SIG-M5 treated with dmso at 0.1 percent for 504 hours (cell line): ENCODE results near the gene LVRN.
"Not testable (repeated sequence)": the region's sequence is repeated elsewhere in the genome, so short reads cannot be mapped to it uniquely, and the experiment has no call there.

ENCODE experiments used
- DNase-seq: peaks from one replicate; lab custom pipeline; 2025; ENCODE audit not compliant: unreplicated experiment; lab: John Stamatoyannopoulos, UW

LVRN gene, protein sequence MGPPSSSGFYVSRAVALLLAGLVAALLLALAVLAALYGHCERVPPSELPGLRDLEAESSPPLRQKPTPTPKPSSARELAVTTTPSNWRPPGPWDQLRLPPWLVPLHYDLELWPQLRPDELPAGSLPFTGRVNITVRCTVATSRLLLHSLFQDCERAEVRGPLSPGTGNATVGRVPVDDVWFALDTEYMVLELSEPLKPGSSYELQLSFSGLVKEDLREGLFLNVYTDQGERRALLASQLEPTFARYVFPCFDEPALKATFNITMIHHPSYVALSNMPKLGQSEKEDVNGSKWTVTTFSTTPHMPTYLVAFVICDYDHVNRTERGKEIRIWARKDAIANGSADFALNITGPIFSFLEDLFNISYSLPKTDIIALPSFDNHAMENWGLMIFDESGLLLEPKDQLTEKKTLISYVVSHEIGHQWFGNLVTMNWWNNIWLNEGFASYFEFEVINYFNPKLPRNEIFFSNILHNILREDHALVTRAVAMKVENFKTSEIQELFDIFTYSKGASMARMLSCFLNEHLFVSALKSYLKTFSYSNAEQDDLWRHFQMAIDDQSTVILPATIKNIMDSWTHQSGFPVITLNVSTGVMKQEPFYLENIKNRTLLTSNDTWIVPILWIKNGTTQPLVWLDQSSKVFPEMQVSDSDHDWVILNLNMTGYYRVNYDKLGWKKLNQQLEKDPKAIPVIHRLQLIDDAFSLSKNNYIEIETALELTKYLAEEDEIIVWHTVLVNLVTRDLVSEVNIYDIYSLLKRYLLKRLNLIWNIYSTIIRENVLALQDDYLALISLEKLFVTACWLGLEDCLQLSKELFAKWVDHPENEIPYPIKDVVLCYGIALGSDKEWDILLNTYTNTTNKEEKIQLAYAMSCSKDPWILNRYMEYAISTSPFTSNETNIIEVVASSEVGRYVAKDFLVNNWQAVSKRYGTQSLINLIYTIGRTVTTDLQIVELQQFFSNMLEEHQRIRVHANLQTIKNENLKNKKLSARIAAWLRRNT

DNA sequence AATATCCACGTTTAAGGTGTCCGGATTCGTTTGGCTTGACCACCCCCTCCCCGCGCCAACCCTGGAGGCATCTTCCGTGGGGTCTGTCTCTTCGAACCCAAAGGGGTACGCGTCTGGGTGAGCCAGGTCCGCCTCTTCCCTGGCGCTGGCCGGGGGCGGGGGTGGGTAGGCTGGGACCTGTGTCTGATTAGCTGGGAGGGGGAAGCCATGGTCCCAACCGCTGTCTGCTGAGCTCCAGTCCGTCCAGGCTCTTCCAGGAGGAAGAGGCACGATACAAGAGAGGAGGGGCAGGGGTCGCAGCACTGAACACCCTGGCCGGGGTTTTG is at the start of gene LVRN:
LVRN (plus strand) TSS at position 237 of the 326 bp plus-strand sequence. CDS start 143 bp downstream, outside the sequence.
- no peak for DNase-seq

GRCh38 chr5:115913623-115914400 is 48.5 kb upstream of the LVRN start:
- not testable (repeated sequence) for DNase-seq

DNA sequence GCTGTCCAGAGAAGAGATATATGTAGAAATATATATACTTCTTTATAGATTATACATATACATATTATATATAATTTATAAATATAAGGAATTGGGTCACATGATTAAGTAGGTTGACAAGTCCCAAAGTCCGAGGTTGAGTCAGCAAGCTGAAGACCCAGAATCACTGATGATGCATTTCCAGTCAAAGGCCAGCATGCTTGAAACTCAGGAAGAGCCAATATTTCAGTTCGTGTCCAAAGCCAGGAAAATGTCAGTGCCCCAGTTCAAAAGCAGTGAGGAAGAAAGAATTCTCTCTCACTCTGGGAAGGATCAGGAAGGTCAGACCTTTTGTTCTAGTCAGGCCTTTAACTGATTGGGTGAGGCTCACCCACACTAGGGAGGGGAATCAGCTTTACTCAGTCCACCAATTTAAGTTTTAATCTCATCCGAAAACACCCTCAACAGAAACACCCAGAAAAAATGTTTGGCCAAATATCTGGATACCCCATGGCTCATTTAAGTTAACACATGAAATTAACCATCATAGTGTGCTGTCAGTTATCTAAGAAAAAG is 42.0 kb upstream of the LVRN start:
- DNase-seq = no peak

DNA sequence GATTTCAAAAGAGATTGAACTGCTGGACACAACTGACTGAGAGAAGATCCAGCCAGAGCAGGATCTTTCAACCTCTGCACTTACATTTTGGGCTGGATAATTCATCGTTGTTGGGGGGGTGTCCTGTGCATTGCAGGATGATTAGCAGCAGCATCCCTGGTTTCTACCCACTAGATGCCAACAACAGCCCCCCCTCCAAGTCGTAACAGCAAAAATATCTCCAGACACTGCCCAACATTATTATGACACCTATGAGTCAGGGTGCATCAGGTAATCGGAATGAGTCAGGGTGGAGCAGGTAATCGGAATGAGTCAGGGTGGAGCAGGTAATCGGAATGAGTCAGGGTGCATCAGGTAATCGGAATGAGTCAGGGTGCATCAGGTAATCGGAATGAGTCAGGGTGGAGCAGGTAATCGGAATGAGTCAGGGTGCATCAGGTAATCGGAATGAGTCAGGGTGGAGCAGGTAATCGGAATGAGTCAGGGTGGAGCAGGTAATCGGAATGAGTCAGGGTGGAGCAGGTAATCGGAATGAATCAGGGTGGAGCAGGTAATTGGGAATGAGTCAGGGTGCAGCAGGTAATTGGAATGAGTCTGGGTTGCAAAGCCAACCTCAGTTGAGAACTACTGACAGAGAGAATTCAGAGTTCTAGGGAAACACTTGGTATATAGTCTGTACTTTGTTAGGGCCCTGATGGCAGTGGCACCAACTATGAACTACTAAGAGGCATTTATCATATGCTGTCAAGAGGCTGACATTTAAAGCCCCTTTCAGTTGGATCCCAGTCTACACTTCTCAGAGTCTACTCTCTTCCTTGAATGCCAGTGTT is 33.5 kb upstream of the LVRN start:
- not testable (repeated sequence) for DNase-seq

- DNase-seq = not testable (repeated sequence)
Measured at GRCh38 chr5:115930171-115930570, 32.1 kb upstream of the LVRN start.

- no peak for DNase-seq
Measured at GRCh38 chr5:115930630-115931337, 31.5 kb upstream of the LVRN start.

GRCh38 chr5:115932991-115933390 is 29.3 kb upstream of the LVRN start:
- DNase-seq = no peak

DNA sequence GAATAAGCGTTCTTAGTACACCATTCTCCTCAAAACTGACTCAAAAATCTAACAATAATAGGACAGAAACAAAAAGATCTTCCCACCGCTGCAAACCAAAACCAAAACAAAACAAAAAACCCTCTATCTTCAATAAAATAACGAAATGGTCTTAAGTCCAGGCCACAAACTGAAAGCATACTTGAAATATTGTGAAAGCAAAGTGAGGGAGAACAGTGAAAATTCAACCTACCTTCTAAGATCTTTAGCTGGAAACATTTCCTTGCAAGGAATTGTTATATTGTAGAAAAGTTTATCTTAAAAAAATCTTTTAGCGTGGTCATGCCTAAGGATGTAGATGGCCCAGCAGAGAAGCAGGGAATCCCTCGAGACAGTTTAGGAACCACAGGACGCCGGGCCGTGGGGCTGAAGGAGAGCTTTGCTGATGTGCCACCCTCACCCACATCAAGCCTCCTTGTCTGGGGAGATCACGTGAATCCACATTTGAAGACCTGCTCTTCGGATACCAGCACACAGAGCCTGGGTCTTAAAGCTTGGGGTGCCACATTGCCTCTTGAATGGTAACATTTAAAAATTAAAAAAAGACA is 27.8 kb upstream of the LVRN start:
- no peak for DNase-seq

GRCh38 chr5:115936031-115936430 is 26.2 kb upstream of the LVRN start:
- no peak for DNase-seq

DNA sequence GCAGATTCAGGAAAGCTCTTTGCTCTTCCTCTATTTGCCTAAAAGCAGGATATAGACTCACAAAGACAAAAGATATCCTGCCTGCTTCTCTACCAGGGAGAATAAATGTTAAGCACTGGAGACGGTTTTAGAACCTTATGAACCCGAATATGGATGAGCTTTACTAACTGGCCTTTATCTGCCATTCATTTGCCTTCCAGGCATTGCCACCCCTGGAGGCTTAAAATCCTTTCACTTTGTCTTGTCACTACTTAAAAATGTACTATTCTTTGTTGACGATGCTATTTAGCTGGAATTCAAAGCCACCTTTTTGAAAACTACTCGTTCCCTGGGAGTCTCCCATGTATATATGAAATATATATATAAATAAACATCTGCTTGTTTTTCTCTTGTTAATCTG is 23.2 kb upstream of the LVRN start:
- no peak for DNase-seq

DNA sequence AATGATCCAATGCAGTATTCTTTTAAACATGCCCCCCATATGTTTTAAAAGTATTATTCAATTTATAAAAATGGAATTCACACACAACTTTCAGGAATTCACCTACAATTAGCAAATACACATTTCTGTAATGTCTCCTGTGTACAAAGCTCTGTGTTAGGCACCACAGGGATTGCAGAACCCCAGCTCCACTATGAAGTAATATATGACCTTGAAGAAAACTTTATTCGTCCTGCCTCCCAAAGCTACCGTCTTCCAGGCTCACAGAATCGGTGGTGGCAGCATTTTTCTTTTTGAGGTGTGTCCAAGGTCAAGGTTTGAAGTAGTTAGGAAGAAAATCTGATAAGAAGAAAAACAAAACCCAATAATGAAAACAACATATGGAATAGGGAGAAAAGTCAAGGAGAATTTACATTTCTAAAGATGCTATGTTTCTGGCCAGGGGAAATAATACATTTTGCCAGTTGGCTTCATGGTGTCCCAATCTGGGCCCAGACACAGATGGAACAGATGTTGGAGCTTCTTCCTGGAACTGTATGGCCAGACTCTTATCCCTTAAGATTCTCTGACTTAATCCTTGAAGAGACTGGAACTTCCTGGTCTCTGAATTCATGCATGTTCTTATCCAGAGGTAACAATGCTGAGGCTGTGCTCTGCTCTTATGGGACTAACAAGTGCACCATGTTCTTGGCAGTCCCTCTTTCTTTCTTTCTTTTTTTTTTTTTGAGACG is 22.0 kb upstream of the LVRN start:
- DNase-seq = no peak

GRCh38 chr5:115941051-115941675 is 21.1 kb upstream of the LVRN start:
- peak; percentile 36 for DNase-seq

DNA sequence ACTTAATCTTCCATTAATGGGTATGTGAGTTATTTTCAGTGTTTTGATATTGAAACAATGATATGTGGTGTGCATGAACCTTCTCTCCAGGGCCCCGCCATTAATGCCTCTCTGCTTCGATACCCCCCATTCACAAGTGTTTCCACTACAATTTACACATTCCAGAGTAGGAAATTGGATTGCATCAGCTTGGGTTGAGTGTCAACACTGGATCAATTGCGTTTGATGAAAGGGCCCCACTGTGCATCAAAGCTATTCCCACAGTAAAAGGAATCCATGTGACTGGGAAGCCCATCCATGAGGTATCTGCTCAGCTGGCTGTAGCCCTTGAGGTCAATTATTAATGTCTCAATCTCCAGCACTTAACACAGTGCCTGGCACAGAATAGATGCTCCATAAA is 17.8 kb upstream of the LVRN start:
- DNase-seq = no peak

DNA sequence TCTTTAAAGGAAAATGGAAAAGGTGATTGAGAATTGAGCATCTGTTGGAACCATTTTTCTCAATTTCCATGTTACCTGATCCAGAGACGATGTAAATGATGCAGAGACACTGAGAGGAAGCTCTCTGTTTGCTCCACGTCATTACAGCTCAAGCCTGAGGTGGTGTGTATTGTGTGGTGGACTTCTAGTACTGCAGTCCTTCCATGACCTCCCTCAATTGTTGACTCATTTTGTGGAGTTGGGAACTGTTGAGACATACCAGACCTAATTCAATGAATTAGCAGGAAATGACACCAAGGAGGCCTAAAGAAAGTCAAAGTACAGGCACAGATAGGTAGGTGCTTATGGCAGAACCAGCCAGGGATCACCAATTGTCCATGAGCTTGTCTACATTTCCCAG is 15.6 kb upstream of the LVRN start:
- no peak for DNase-seq

DNA sequence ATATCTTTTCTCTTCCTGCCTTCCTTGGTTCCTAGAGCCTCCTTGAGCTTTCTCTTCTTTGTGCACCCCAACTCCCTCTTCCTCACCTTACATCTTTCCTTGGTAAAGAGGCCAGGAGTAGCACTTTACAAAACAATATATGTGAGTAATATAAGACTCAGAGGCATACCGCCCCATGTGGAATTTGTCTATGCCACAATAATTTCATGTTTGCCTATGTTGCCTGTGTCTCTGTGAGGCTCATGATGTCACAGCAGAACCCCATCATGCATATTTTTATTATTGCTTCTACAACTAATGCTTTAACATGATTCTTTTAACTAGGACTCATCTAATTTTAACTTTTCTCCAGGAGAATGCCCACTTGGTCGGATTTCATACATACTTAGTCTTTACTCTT is 15.0 kb upstream of the LVRN start:
- no peak for DNase-seq

DNA sequence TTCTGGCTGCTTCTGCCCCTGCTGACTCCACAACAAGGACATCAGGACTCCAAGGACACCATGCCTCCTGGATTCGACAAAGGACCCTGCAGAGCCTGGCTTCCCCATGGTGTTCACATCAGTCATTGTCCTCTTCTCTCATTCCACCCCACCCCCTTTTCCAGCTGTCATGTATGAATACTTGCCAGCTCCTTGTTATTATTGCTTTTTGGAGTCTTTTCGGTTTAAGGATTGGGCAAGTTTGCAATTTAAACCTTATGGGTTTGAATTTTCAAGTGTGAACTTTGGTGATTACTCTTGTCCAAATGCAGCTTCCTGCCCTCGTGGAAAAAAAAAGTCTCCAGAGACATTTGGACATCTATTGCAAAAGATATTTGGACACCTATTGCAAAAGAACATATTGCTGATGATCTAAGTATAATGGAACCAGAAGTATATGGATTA is 14.2 kb upstream of the LVRN start:
- DNase-seq = no peak

- no peak for DNase-seq
Measured at GRCh38 chr5:115949096-115949495, 13.2 kb upstream of the LVRN start.

DNA sequence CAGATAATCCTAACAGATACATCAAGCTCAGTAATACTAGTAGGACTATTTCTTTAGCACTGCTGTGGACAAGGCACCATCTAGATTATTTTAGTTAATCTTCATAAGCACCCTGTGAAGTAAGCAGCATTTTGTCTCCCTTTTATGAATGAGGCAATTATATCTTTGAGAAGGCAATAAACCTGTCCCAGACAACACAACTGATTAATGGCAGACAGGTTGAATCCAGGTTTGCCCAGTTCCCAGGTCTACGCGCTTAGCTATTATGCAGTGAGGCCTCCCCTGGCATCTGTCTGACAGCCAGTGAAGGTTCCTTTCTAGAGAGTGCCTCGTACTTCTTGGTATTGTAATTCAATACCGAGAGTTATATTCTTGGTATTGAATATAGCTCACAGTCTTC is 9.7 kb upstream of the LVRN start:
- no peak for DNase-seq
